Ascending aorta (tissue), 2 donors: Measurements from ENCODE around the gene NUDT3. TPM values are rescaled to one million over a fixed set of nuclear protein-coding genes. Genes with fewer than 3 reads are reported as not detected.
A peak's percentile ranks its signal among the peaks of the same experiment; 100 is the strongest.
"Not testable (repeated sequence)": the region's sequence is repeated elsewhere in the genome, so short reads cannot be mapped to it uniquely, and the experiment has no call there.

Source experiments
- DNase-seq, 2 donors: peaks; one replicate each; pipeline ENCODE4 v3.0.0-alpha.2; 2019; ENCODE audit warnings: low spot score in 2 of 2
- H3K27ac ChIP-seq, 2 donors: fragments of 200-600 bp; sonication (generic); one replicate each; pipeline ENCODE4 v1.5.1; 2016 to 2017; ENCODE audit warnings: mild to moderate bottlenecking in 1 of 2
- H3K27me3 ChIP-seq: fragments of 200-600 bp; sonication (generic); one replicate; pipeline ENCODE4 v1.5.1; 2017
- H3K36me3 ChIP-seq, 2 donors: fragments of 200-600 bp; sonication (generic); one replicate each; pipeline ENCODE4 v1.5.1; 2016
- H3K4me1 ChIP-seq, 2 donors: fragments of 200-600 bp; sonication (generic); one replicate each; pipeline ENCODE4 v1.5.1; 2016 to 2017; ENCODE audit warnings: mild to moderate bottlenecking in 1 of 2
- H3K4me3 ChIP-seq, 2 donors: fragments of 200-600 bp; sonication (generic); one replicate each; pipeline ENCODE4 v1.5.1; 2016 to 2017; ENCODE audit warnings: mild to moderate bottlenecking in 1 of 2
- H3K9me3 ChIP-seq, 2 donors: fragments of 200-600 bp; sonication (generic); one replicate each; pipeline ENCODE4 v1.5.1; 2016
- intact Hi-C: fragments of 100-400 bp; cut with DNase I; formaldehyde crosslinking; loops from one replicate; pipeline ENCODE4 v1.15.1; 2023
- total RNA-seq: library from RNA; depleted of rRNA; stranded (reverse); fragments of >200 nt; gene quantifications from one replicate; pipeline ENCODE4 v1.1.0, GENCODE V29; 2016
- TF ChIP-seq, protein P1 (sequence below), 3 experiments: fragments of 200-600 bp in 2 of 3; fragments of 450-650 bp in 1 of 3; sonication (generic) in 2 of 3; IDR thresholded peaks; one replicate each; pipeline ENCODE4 v1.5.1; 2016 to 2019; ENCODE audit warnings: antibody characterized with exemption in 3 of 3, mild to moderate bottlenecking in 1 of 3, moderate library complexity in 1 of 3

NUDT3 gene
- total RNA-seq, 1 donor from 2014 or later, result 18.8 TPM

DNA sequence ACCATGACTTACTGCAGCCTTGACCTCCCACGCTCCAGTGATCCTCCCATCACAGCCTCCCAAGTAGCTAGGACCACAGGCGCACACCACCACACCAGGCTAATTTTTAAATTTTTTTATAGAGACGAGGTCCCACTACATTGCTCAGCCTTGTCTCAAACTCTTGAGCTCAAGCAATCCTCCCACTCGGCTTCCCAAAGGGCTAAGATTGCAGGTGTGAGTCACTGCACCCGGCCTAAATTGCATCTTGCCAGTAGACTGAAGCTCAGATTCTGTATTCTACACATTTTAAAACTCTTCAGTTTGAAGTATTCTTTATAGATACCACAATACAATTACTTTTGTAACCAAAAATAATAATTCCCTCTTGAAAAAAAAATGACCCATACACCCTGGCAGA, 11.4 kb downstream of the NUDT3 start:
- Histone ChIP-seq H3K36me3 (no peaks in the 10 kb centered on the region), H3K27me3 (no peaks in the 10 kb centered on the region), H3K4me3 (no peak overlapping the region), H3K9me3 (no peaks in the 10 kb centered on the region), H3K27ac (no peak overlapping the region), H3K4me1 (peaks cover 0 to 7% of the 10 kb centered on the region in 2 donors)
- TF ChIP-seq, protein P1, sequence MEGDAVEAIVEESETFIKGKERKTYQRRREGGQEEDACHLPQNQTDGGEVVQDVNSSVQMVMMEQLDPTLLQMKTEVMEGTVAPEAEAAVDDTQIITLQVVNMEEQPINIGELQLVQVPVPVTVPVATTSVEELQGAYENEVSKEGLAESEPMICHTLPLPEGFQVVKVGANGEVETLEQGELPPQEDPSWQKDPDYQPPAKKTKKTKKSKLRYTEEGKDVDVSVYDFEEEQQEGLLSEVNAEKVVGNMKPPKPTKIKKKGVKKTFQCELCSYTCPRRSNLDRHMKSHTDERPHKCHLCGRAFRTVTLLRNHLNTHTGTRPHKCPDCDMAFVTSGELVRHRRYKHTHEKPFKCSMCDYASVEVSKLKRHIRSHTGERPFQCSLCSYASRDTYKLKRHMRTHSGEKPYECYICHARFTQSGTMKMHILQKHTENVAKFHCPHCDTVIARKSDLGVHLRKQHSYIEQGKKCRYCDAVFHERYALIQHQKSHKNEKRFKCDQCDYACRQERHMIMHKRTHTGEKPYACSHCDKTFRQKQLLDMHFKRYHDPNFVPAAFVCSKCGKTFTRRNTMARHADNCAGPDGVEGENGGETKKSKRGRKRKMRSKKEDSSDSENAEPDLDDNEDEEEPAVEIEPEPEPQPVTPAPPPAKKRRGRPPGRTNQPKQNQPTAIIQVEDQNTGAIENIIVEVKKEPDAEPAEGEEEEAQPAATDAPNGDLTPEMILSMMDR (IDR thresholded peaks at IDR 0.05), result no peak
- intact Hi-C loops, result no loop called here
- peak in 1 of 2 donors; percentile 24 for DNase-seq

- Histone ChIP-seq H3K27me3 (no peaks in the 10 kb centered on the region), H3K27ac (no peak overlapping the region), H3K36me3 (no peaks in the 10 kb centered on the region), H3K4me1 (peaks cover 0 to 6% of the 10 kb centered on the region in 2 donors), H3K4me3 (no peak overlapping the region), H3K9me3 (no peaks in the 10 kb centered on the region)
- no peak for DNase-seq
- TF ChIP-seq, protein P1 (IDR thresholded peaks at IDR 0.05), result no peak
- intact Hi-C loops, result no loop called here
These were observed 14.0 kb downstream of the NUDT3 start for GRCh38 chr6:34378470-34378869.

DNA sequence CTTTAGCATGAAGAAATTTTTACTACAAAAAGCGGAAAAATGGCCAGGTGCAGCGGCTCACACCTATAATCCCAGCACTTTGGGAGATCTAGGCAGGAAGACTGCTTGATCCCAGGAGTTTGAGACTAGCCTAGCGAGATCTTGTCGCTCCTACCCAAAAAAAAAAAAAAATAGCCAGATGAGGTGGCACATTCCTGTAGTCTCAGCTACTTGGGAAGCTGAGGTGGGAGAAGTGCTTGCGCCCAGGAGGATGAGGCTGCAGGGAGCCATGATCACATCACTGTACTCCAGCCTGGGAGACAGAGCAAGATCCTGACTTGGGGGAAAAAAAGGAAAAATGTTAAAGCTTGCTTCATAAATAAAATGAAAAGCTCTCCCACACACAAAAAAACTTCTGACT, 14.5 kb downstream of the NUDT3 start:
- DNase-seq, result no peak
- Histone ChIP-seq H3K9me3 (no peaks in the 10 kb centered on the region), H3K36me3 (no peaks in the 10 kb centered on the region), H3K4me1 (peaks cover 0 to 3% of the 10 kb centered on the region in 2 donors), H3K4me3 (no peak overlapping the region), H3K27me3 (no peaks in the 10 kb centered on the region), H3K27ac (no peak overlapping the region)
- intact Hi-C loops, result no loop called here
- TF ChIP-seq, protein P1 (IDR thresholded peaks at IDR 0.05), result no peak

- DNase-seq, result peak in 1 of 2 donors; percentile 18
- H3K4me1 ChIP-seq, H3K36me3 ChIP-seq, H3K27me3 ChIP-seq, H3K9me3 ChIP-seq, intact Hi-C loops, H3K4me3 ChIP-seq, H3K27ac ChIP-seq: not testable (repeated sequence)
These were observed 14.9 kb downstream of the NUDT3 start for GRCh38 chr6:34377571-34377970.

GRCh38 chr6:34375833-34376232, 16.6 kb downstream of the NUDT3 start:
- TF ChIP-seq, protein P1 (IDR thresholded peaks at IDR 0.05), result no peak
- Histone ChIP-seq H3K27ac (no peak overlapping the region), H3K27me3 (no peaks in the 10 kb centered on the region), H3K9me3 (no peaks in the 10 kb centered on the region), H3K4me1 (peaks cover 0 to 3% of the 10 kb centered on the region in 2 donors), H3K4me3 (no peak overlapping the region), H3K36me3 (no peaks in the 10 kb centered on the region)
- intact Hi-C loops, result no loop called here
- DNase-seq, result peak in 1 of 2 donors; percentile 19

- peaks cover 0 to 3% of the 10 kb centered on the region in 2 donors for H3K4me1 ChIP-seq
- TF ChIP-seq, protein P1 (IDR thresholded peaks at IDR 0.05), result no peak
- no peaks in the 10 kb centered on the region for H3K36me3 ChIP-seq
- H3K27ac ChIP-seq, result peak overlapping the region; percentile 18 to 38
- H3K9me3 ChIP-seq, result no peaks in the 10 kb centered on the region
- no peaks in the 10 kb centered on the region for H3K27me3 ChIP-seq
- H3K4me3 ChIP-seq, result no peak overlapping the region
- DNase-seq, result no peak
- intact Hi-C loops, result no loop called here
These were observed 18.0 kb downstream of the NUDT3 start for GRCh38 chr6:34374508-34374907.
